Measurements from ENCODE around the gene SHROOM2.

GRCh38 chrX:9875801-9876200 lies 89.6 kb downstream of the SHROOM2 start:
- TF ChIP-seq CTCF (IDR thresholded peaks at IDR 0.05): no peak
- TF ChIP-seq EP300 (IDR thresholded peaks at IDR 0.05): no peak
- no peak for TF ChIP-seq POLR2AphosphoS5 (IDR thresholded peaks at IDR 0.05)
